ENCODE measurements around the gene FBXL7.

DNA sequence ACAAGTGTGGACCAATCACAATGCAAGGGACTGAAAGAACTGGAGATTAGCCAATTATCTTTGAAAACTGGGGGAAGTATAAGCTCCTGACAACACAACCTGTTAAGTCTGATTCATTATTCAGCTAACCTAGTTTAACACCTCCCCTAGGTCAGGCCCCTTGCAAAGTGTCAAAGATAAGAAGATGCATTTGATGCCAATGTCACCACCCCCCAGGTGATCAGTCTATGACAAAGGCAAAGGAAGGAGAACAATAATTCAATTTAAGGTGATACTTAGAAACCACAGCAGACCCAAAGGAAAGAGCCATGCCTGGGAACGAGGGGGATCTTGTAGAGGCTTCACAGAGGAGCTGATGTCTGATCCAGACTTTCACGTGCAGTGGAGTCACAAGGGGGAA is 137.9 kb downstream of the FBXL7 start:
- TF ChIP-seq, protein P1, sequence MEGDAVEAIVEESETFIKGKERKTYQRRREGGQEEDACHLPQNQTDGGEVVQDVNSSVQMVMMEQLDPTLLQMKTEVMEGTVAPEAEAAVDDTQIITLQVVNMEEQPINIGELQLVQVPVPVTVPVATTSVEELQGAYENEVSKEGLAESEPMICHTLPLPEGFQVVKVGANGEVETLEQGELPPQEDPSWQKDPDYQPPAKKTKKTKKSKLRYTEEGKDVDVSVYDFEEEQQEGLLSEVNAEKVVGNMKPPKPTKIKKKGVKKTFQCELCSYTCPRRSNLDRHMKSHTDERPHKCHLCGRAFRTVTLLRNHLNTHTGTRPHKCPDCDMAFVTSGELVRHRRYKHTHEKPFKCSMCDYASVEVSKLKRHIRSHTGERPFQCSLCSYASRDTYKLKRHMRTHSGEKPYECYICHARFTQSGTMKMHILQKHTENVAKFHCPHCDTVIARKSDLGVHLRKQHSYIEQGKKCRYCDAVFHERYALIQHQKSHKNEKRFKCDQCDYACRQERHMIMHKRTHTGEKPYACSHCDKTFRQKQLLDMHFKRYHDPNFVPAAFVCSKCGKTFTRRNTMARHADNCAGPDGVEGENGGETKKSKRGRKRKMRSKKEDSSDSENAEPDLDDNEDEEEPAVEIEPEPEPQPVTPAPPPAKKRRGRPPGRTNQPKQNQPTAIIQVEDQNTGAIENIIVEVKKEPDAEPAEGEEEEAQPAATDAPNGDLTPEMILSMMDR (conservative IDR thresholded peaks at IDR 0.05 in 1 of 2, IDR thresholded peaks at IDR 0.05 in 1 of 2; ENCODE audit: low read depth in 1 of 2, low read length in 2 of 2): no peak
- TF ChIP-seq EZH2 (IDR thresholded peaks at IDR 0.05; ENCODE audit: low read length, missing control alignments): no peak

All from fibroblast of lung (primary cell).